Activated naive CD4-positive, alpha-beta T cell treated with Interleukin-2 at 50 U/mL for 16 hours (primary cell): Measurements from ENCODE around the gene KIF13A.
"Not testable (repeated sequence)": the region's sequence is repeated elsewhere in the genome, so short reads cannot be mapped to it uniquely, and the experiment has no call there.

Experiments used
- DNase-seq: peaks from one replicate; pipeline ENCODE4 v3.0.0-alpha.2; 2020

KIF13A gene

GRCh38 chr6:17967668-17968518, 19.5 kb downstream of the KIF13A start:
- DNase-seq: no peak

- no peak for DNase-seq
Measured at GRCh38 chr6:17966451-17966850, 21.0 kb downstream of the KIF13A start.

- no peak for DNase-seq
Measured at GRCh38 chr6:17965397-17965796, 22.0 kb downstream of the KIF13A start.

GRCh38 chr6:17964633-17965032, 22.8 kb downstream of the KIF13A start:
- no peak for DNase-seq

- DNase-seq: no peak
Measured at GRCh38 chr6:17962436-17963031, 24.9 kb downstream of the KIF13A start.

GRCh38 chr6:17959302-17959701, 28.1 kb downstream of the KIF13A start:
- no peak for DNase-seq

- DNase-seq: no peak
Measured at GRCh38 chr6:17957904-17958620, 29.4 kb downstream of the KIF13A start.

GRCh38 chr6:17957498-17957897, 29.9 kb downstream of the KIF13A start:
- no peak for DNase-seq

GRCh38 chr6:17957086-17957485, 30.3 kb downstream of the KIF13A start:
- no peak for DNase-seq

GRCh38 chr6:17950095-17950494, 37.3 kb downstream of the KIF13A start:
- no peak for DNase-seq

- DNase-seq: no peak
Measured at GRCh38 chr6:17949168-17949567, 38.3 kb downstream of the KIF13A start.

- no peak for DNase-seq
Measured at GRCh38 chr6:17948725-17949124, 38.7 kb downstream of the KIF13A start.

- not testable (repeated sequence) for DNase-seq
Measured at GRCh38 chr6:17947574-17947973, 39.9 kb downstream of the KIF13A start.

GRCh38 chr6:17945575-17945974, 41.9 kb downstream of the KIF13A start:
- no peak for DNase-seq

GRCh38 chr6:17945111-17945510, 42.3 kb downstream of the KIF13A start:
- DNase-seq: no peak

- no peak for DNase-seq
Measured at GRCh38 chr6:17941318-17941717, 46.1 kb downstream of the KIF13A start.

- no peak for DNase-seq
Measured at GRCh38 chr6:17940151-17940792, 47.2 kb downstream of the KIF13A start.

- DNase-seq: no peak
Measured at GRCh38 chr6:17938901-17939300, 48.5 kb downstream of the KIF13A start.

- no peak for DNase-seq
Measured at GRCh38 chr6:17935188-17936149, 52.0 kb downstream of the KIF13A start.

GRCh38 chr6:17933716-17934115, 53.7 kb downstream of the KIF13A start:
- no peak for DNase-seq

GRCh38 chr6:17932330-17932852, 55.0 kb downstream of the KIF13A start:
- no peak for DNase-seq

GRCh38 chr6:17931227-17931626, 56.2 kb downstream of the KIF13A start:
- no peak for DNase-seq
